NCI-H187 (cell line): ENCODE data around the gene HBZ.
"Not testable (repeated sequence)": the region's sequence is repeated elsewhere in the genome, so short reads cannot be mapped to it uniquely, and the experiment has no call there.

Experiments used
- DNase-seq, 2 experiments: peaks; one replicate each; lab custom pipeline; 2025; lab: John Stamatoyannopoulos, UW

The HBZ gene

GRCh38 chr16:164827-165538 is 12.5 kb downstream of the HBZ start:
- DNase-seq = no peak

DNA sequence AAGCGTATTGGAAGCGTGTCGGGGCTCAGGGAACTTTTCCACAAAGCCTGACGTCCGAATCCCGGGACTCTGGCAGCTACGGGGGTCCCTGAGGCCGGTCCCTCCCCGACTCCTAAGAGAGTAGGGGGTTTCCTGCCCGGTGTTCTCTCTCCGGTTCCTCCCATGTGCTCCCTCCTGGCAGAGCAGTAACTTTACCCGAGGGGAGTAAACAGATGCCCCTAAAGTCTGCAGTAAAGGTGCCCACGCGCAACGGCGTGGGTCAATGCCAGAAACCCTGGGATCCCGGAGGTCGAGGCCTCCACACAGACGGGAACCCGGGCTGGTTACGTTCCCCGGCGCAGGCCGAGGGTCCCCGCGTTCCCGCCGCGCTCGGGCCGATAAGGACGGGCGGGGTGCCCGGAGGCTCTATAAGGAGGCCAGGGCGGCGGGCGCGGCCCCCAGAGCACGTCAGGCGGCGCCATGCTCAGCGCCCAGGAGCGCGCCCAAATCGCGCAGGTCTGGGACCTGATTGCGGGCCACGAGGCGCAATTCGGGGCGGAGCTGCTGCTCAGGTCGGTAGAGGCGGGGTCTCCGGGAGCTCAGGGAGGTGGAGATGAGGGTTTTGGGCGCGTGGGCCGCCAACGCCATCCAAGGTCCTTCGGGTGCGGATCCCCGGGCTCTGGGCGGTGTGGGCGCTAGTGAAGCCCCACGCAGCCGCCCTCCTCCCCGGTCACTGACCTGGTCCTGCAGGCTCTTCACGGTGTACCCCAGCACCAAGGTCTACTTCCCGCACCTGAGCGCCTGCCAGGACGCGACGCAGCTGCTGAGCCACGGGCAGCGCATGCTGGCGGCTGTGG is 13.3 kb downstream of the HBZ start, which contains the start of gene HBM:
TSS of gene HBM (plus strand) at position 440 of the 836 bp plus-strand sequence. CDS start at position 460, 20 bp downstream.
- no peak for DNase-seq

GRCh38 chr16:166375-167121 is 14.1 kb downstream of the HBZ start:
- no peak for DNase-seq

GRCh38 chr16:167122-167690 is 14.8 kb downstream of the HBZ start:
- no peak for DNase-seq

DNA sequence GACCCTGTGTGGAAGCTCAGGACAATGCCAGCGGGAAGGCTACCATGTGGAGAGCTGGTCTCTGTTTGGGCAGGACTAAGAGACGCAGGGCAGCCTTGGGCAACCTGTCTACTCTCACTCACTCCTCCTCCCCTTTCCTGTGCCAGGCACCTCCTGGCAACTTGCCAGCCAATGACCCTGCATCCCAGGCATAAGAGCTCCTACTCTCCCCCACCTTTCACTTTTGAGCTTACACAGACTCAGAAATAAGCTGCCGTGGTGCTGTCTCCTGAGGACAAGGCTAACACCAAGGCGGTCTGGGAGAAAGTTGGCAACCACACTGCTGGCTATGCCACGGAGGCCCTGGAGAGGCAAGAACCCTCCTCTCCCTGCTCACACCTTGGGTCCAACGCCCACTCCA is 16.0 kb downstream of the HBZ start:
- no peak for DNase-seq

DNA sequence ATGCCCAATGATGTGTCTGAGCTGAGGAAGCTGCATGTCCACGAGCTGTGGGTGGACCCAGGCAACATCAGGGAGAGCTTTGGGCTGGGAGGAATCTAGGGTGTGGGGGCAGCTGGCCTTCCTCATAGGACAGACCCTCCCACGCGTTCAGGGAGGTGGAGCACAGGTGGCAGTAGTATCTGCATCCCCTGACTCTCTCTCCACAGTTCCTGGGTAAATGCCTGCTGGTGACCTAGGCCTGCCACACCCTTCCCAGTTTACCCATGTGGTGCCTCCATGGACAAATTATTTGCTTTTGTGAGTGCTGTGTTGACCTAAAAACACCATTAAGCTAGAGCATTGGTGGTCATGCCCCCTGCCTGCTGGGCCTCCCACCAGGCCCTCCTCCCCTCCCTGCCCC is 16.6 kb downstream of the HBZ start:
- no peak for DNase-seq

- not testable (repeated sequence) for DNase-seq
Measured at GRCh38 chr16:170088-170507, 17.7 kb downstream of the HBZ start.

GRCh38 chr16:170788-171187 is 18.3 kb downstream of the HBZ start:
- DNase-seq = no peak

DNA sequence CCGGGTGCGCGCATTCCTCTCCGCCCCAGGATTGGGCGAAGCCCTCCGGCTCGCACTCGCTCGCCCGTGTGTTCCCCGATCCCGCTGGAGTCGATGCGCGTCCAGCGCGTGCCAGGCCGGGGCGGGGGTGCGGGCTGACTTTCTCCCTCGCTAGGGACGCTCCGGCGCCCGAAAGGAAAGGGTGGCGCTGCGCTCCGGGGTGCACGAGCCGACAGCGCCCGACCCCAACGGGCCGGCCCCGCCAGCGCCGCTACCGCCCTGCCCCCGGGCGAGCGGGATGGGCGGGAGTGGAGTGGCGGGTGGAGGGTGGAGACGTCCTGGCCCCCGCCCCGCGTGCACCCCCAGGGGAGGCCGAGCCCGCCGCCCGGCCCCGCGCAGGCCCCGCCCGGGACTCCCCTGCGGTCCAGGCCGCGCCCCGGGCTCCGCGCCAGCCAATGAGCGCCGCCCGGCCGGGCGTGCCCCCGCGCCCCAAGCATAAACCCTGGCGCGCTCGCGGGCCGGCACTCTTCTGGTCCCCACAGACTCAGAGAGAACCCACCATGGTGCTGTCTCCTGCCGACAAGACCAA is 20.0 kb downstream of the HBZ start, which contains the start of gene HBA2:
TSS of gene HBA2 (plus strand) at position 503 of the 568 bp plus-strand sequence. CDS start at position 540, 37 bp downstream.
- not testable (repeated sequence) for DNase-seq

- DNase-seq = not testable (repeated sequence)
Measured at GRCh38 chr16:173211-173854, 20.9 kb downstream of the HBZ start.

GRCh38 chr16:173928-174769 is 21.7 kb downstream of the HBZ start:
- DNase-seq = not testable (repeated sequence)

DNA sequence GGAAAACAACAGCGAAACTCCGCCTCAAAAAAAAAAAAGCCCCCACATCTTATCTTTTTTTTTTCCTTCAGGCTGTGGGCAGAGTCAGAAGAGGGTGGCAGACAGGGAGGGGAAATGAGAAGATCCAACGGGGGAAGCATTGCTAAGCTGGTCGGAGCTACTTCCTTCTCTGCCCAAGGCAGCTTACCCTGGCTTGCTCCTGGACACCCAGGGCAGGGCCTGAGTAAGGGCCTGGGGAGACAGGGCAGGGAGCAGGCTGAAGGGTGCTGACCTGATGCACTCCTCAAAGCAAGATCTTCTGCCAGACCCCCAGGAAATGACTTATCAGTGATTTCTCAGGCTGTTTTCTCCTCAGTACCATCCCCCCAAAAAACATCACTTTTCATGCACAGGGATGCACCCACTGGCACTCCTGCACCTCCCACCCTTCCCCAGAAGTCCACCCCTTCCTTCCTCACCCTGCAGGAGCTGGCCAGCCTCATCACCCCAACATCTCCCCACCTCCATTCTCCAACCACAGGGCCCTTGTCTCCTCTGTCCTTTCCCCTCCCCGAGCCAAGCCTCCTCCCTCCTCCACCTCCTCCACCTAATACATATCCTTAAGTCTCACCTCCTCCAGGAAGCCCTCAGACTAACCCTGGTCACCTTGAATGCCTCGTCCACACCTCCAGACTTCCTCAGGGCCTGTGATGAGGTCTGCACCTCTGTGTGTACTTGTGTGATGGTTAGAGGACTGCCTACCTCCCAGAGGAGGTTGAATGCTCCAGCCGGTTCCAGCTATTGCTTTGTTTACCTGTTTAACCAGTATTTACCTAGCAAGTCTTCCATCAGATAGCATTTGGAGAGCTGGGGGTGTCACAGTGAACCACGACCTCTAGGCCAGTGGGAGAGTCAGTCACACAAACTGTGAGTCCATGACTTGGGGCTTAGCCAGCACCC is 22.8 kb downstream of the HBZ start:
- DNase-seq = no peak

- not testable (repeated sequence) for DNase-seq
Measured at GRCh38 chr16:176006-176405, 23.6 kb downstream of the HBZ start.

DNA sequence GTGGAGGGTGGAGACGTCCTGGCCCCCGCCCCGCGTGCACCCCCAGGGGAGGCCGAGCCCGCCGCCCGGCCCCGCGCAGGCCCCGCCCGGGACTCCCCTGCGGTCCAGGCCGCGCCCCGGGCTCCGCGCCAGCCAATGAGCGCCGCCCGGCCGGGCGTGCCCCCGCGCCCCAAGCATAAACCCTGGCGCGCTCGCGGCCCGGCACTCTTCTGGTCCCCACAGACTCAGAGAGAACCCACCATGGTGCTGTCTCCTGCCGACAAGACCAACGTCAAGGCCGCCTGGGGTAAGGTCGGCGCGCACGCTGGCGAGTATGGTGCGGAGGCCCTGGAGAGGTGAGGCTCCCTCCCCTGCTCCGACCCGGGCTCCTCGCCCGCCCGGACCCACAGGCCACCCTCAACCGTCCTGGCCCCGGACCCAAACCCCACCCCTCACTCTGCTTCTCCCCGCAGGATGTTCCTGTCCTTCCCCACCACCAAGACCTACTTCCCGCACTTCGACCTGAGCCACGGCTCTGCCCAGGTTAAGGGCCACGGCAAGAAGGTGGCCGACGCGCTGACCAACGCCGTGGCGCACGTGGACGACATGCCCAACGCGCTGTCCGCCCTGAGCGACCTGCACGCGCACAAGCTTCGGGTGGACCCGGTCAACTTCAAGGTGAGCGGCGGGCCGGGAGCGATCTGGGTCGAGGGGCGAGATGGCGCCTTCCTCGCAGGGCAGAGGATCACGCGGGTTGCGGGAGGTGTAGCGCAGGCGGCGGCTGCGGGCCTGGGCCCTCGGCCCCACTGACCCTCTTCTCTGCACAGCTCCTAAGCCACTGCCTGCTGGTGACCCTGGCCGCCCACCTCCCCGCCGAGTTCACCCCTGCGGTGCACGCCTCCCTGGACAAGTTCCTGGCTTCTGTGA is 24.3 kb downstream of the HBZ start, which contains the start of gene HBA1:
TSS of gene HBA1 (plus strand) at position 204 of the 906 bp plus-strand sequence. CDS start at position 241, 37 bp downstream.
- not testable (repeated sequence) for DNase-seq

DNA sequence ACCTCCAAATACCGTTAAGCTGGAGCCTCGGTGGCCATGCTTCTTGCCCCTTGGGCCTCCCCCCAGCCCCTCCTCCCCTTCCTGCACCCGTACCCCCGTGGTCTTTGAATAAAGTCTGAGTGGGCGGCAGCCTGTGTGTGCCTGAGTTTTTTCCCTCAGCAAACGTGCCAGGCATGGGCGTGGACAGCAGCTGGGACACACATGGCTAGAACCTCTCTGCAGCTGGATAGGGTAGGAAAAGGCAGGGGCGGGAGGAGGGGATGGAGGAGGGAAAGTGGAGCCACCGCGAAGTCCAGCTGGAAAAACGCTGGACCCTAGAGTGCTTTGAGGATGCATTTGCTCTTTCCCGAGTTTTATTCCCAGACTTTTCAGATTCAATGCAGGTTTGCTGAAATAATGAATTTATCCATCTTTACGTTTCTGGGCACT is 25.0 kb downstream of the HBZ start:
- no peak for DNase-seq

GRCh38 chr16:177981-178667 is 25.7 kb downstream of the HBZ start:
- DNase-seq = no peak

- no peak for DNase-seq
Measured at GRCh38 chr16:178668-179015, 26.2 kb downstream of the HBZ start.
